Kidney glomerular epithelial cell (primary cell): ENCODE results near the gene DNAH14.
"Not testable (repeated sequence)": the region's sequence is repeated elsewhere in the genome, so short reads cannot be mapped to it uniquely, and the experiment has no call there.

ENCODE experiments used
- DNase-seq: peaks from one replicate; lab custom pipeline; 2025; lab: John Stamatoyannopoulos, UW

The DNAH14 gene

DNA sequence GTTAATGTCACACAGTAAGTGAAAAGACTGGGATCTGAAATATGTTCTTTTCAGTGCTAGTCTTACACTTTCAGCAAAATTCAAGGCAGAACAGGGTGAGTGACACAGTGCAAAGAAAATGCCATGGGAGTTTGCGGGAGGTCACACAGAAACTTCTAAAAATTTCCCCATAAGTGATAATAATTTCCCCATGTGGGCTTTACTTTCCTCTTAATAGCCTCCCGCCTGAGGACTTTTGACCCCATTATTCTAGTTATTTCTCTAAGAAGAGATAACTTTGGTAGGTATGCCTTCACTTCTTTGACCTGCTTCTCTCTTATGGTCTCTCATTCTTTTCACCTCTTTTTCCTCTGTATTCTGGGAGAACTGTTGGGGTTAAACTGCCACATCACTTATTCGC lies 8.1 kb upstream of the DNAH14 start:
- DNase-seq, result no peak

DNA sequence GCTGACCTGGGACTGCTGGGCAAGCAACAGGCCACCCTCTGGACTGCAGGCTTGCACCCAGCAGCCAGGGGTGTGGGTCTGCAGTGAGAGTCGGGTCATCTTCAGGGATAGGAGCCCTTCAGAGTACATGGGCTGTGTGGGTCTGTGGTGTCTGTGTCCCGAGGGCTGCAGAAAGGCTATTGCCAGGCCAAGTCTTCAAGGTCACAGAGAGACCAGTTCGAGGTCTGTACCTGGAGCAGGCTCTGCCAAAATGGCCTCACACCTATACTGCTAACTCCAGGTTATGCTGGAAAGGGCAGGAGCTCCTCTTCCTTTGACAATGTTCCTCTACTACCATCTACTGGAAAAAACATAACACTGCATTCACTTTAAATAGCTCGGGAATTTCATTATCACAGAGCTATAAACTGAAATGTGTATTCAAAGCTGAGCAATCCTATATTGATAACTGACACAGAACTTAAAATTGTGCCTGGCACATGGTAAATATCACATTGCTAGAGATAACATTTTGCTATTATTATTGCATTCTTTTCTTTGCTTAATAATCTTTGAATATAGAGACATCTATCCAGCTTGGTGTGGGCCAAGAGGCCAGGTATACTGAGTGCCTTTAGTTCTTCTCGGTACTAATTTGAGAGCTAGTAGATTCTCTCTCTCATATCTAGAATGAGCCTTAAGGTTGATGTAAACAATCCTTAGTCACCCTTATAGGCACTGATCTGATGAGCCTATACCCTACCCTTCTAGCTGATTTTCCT lies 6.9 kb upstream of the DNAH14 start:
- peak; percentile 78 for DNase-seq

DNA sequence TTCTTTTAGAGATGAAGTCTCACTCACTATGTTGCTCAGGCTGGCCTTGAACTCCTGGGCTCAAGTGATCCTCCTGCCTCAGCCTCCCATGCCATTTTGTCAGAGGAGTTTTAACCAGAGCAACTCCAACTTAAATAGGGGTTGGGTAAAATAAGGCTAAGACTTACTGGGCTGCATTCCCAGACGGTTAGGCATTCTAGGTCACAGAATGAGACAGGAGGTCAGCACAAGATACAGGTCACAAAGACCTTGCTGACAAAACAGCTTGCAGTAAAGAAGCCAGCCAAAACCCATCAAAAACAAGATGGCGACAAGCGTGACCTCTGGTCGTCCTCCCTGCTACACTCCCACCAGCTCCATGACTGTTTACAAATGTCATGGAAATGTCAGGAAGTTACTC lies 5.7 kb upstream of the DNAH14 start:
- DNase-seq, result no peak

DNA sequence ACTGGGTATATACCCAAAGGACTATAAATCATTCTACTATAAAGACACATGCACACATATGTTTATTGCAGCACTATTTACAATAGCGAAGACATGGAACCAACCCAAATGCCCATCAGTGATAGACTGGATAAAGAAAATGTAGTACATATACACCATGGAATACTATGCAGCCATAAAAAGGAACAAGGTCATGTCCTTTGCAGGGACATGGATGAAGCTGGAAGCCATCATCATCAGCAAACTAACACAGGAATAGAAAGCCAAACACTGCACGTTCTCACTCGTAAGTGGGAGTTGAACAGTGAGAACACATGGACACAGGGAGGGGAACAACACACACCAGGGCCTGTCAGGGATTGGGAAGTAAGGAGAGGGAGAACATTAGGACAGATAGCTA lies 1.8 kb upstream of the DNAH14 start:
- not testable (repeated sequence) for DNase-seq

DNA sequence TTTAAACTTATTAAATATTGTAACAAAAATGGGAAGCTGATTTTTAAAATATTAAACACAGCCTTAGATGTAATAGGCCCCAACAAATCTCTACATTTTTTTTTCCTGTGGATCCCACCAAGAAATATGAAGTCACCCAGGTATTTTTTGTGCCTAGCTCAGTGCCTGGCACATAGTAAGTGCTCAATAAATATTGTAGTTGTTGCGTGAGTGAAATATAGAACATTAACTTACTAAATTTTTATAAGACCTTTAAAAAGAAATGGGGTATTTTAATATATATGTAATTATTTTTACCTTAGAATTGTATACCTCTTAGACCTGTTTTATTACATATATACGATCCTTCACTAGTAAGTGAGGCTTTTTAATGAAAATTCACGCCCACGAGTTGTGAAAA lies 569 bp upstream of the DNAH14 start:
- DNase-seq, result no peak

DNA sequence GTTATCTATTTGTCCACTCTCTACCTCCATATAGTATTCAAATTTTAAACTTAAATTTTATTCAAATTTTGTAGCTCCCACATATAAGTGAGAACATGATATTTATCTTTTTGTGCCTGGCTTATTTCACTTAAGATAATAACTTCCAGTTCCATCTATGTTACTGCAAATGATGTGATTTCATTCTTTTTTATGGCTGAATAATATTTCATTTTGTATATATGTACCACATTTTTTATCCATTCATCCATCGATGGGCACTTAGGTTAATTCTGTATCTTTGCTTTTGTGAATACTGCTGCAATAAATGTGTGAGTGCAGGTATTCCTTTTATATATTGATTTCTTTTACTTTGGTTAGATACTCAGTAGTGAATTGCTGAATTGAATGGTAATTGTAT lies 2.1 kb downstream of the DNAH14 start:
- DNase-seq, result no peak

DNA sequence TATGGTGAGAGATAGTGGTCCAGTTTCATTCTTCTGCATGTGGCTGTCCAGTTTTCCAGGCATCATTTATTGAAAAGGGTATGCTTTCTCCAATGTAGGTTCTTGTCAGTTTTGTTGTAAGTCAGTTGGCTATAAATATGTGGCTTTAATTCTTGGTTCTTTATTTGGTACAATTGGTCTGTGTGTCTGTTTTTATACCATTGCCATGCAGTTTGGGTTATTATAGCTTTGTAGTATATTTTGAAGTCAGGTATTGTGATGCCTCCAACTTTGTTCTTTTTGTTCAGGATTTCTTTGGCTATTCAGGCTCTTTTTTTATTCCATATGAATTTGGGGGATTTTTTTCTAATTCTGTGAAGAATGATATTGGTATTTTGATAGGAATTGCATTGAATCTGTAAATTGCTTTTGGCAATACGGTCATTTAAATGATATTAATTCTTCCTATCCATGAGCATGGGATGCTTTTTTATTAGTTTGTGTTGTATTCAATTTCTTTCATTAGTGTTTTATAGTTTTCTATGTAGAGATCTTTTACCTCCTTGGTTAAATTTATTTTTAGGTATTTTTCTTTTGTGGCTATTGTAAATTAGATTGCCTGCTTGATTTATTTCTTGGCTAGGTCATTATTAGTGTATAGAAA lies 3.3 kb downstream of the DNAH14 start:
- DNase-seq, result no peak

DNA sequence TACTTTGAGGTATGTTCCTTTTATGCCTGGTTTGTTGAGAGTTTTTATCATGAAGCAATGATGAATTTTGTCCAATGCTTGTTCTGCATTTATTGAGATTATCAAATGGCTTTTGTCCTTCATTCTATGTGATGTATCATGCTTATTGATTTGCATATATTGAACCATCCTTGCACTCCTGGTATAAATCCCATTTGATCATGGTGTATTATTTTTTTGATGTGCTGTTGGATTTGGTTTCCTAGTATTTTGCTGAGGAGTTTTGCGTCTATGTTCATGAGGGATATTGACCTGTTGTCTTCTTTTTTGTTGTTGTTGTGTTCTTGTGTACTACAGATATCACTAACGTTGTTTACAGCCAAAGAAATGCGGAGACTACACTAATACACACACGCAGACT lies 4.1 kb downstream of the DNAH14 start:
- DNase-seq, result no peak

DNA sequence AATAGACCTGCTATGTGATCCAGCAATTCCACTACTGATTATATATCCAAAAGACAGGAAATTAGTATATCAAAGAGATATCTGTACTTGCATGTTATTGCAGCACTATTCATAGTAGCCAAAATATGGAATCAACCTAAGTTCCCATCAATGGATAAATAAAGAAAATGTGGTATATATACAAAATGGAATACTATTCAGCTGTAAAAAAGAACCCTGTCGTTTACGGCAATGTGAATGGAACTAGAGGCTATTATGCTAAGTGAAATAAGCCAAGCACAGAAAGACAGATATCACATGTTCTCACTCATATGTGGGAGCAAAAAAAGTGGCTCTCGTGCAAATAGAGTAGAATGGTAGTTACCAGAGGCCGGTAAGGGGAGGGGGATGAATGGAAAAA lies 9.2 kb downstream of the DNAH14 start:
- DNase-seq, result no peak

DNA sequence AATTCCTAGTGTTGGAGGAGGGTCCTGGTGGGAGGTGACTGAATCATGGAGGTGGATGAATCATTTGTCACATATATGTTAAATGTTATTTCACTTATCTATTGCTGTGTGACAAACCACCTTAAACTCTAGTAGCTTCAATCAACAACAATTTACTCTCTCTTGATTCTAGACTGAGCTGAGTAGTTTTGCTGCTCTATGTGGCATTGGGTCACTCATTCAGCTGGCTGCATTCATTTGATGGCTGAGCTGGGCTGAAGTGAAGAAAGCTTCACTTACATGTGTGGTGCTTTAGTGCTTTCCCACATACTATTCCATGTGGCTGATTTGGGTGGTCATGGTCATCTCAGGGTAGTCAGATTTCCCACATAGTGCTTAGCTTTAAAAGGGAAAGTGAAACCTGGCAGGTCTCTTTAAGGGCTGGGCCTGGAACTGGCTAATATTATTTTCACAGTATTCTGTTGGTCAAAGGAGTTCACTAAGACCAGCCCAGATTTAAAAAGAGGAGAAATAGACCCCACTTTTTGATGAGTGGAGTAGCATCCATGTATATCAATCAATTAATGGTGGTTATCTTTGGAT lies 10.5 kb downstream of the DNAH14 start:
- DNase-seq, result no peak

DNA sequence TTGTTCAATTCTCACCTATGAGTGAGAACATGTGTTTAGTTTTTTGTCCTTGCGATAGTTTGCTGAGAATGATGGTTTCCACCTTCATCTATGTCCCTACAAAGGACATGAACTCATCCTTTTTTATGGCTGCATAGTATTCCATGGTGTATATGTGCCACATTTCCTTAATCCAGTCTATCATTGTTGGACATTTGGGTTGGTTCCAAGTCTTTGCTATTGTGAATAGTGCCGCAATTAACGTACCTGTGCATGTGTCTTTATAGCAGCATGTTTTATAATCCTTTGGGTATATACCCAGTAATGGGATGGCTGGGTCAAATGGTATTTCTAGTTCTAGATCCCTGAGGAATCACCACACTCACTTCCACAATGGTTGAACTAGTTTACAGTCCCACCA lies 11.3 kb downstream of the DNAH14 start:
- DNase-seq, result not testable (repeated sequence)

DNA sequence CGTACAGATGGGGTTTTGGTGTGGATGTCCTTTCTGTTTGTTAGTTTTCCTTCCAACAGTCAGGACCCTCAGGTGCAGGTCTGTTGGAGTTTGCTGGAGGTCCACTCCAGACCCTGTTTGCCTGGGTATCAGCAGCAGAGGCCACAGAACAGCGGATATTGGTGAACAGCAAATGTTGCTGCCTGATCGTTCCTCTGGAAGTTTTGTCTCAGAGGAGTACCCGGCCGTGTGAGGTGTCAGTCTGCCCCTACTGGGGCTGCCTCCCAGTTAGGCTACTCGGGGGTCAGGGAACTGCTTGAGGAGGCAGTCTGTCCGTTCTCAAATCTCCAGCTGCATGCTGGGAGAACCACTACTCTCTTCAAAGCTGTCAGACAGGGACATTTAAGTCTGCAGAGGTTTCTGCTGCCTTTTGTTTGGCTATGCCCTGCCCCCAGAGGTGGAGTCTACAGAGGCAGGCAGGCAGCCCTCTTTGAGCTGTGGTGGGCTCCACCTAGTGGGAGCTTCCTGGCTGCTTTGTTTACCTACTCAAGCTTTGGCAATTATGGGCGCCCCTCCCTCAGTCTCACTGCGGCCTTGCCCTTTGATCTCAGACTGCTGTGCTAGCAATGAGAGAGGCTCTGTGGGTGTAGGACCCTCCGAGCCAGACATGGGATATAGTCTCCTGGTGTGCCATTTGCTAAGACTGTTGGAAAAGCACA lies 16.3 kb downstream of the DNAH14 start:
- not testable (repeated sequence) for DNase-seq

DNA sequence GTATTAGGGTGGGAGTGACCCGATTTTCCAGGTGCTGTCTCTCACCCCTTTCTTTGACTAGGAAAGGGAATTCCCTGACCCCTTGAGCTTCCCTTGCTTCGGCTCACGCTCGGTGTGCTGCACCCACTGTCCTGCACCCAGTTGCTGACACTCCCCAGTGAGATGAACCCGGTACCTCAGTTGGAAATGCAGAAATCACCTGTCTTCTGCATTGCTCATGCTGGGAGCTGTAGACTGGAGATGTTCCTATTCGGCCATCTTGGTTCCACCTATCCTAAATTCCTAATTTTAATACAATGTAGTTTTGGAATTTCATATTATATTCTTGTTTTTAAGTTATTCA lies 16.8 kb downstream of the DNAH14 start:
- not testable (repeated sequence) for DNase-seq

DNA sequence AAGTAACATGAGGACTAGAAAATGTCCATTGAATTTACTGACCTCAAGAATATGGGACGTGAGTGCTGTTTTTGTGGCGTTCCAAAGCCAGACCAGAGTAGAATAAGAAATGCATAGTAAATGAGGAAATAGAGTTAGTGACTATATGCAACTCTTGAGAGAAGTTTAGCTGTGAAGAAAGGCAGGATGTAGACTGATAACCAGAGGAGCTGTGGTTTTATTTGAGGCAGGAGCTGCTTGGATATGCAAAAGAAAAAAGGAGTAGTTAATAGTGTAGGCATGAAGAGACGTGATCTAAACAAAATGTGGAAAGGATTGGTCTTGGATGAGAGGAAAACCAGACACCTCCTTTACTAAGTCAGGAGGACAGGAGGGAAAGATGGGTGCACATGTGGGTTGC lies 28.2 kb downstream of the DNAH14 start:
- DNase-seq, result no peak

DNA sequence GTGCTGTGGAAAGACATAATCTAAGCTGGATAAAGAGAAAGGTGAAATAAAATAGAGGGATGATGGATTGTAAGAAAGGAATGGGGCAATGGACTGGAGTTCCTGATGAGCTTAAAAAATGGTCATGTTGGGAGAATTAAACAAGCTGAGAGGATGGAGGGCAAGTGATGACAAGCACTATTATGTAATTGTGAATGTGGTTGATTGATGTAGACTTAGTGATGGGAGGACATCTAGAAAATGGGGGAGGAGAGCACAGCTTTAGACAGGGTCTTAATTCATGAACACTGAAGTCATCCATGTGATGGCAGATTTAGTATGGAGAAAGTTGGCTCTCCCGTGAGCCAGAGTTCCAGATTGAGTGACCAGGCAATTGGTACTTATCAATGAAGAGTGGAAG lies 29.0 kb downstream of the DNAH14 start:
- no peak for DNase-seq

DNA sequence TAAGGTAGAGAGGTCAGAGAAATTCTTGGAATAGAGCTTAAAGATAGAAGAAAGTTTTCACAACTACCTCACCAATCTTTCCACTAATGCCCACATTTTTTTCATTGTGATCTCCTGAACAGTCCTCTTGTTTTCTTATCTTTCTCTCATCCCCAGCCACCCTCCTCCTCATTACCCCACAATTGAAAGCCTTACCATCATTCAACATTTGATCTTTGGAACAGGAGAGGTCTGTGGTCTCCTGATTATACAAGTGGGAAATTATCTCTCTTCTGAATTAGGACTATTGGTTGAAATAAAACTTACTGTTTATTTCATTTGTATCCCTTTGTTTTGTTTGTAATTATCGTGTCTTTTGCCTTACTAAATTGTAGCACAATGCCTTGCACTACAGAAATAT lies 29.6 kb downstream of the DNAH14 start:
- DNase-seq, result no peak

DNA sequence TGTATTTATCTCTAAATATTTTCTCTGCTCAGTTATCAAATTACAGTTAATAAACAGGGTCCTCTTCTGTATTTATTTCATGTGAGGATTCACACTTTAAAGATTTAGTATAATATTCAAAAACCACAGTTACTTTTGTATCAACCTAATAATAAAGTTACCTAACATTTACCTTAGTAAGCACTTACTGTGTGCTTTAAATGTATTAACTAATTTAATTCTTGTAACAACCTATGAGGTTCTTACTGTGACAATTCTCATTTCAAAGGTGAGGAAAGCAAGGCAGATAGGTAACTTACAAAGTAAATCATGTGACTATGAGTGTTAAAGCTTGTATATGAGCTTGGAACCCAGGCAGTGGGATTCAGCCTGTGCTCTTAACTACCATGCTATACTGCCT lies 30.2 kb downstream of the DNAH14 start:
- DNase-seq, result no peak

DNA sequence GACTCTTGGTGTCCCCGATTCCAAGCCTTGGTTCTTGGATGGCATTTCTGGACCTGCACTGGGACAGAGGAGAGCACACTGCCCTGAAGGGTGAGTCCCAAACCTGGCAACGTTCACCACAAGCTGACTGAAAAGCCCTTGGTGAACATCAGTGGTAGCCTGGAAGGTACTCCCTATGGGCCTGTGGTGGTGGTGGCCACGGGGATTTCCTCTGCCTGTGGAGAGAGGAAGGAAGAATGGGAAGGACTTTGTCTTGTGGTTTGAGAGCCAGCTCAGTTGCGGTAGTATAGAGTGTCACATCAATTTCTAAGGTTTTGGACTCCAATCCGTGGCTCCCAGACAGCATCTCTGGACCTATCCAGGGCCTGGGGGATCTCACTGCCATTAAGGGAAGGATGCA lies 50.7 kb downstream of the DNAH14 start:
- DNase-seq, result no peak

DNA sequence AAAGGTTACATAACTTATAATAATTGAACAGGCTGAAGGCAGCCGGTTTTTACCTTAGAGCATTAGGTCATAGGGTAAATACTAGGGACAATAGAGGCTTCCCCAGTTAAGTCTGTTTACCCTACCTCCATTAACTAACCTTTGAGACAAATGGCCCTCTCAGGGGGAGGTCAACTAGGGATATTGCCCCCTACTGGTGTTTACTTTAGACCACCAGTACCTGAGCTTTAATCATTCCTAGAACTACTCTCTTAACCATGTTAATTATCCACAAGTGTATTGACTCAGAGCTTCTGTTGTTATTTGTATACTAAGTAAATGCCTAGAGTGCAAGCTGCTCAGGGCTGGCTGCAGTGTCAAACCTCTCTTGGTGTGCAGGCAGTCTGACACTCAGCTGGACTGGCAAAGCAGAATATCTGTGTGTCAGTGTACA lies 52.5 kb downstream of the DNAH14 start:
- not testable (repeated sequence) for DNase-seq

DNA sequence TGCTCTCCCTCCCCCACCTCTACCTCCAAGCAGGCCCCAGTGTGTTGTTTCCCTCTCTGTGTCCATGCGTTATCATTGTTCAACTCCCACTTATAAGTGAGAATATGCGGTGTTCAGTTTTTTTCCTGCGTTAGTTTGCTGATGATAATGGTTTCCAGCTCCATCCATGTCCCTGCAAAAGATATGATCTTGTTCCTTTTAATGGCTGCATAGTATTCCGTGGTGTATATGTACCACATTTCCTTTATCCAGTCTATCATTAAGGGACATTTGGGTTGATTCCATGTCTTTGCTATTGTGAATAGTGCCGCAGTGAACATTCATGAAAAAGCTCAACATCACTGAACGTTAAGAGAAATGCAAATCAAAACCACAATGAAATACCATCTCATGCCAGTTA lies 58.6 kb downstream of the DNAH14 start:
- DNase-seq, result no peak

DNA sequence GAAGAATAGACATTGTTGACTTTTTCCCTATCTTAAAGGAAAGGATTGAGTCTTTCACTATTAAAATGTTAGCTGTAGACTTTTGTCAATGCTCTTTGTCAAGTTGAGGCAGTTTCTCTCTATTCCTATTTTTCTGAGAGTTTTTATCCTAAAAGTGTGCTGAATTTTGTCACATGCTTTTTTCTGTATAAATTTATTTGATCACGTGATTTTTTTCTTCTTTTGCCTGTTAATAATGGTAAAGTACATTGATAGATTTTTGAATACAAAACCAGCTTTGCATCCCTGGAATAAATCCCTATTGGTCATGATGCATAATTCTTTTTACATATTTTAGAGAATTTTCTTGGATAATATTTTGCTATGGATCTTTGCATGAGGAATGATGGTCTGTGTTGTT lies 60.1 kb downstream of the DNAH14 start:
- no peak for DNase-seq

DNA sequence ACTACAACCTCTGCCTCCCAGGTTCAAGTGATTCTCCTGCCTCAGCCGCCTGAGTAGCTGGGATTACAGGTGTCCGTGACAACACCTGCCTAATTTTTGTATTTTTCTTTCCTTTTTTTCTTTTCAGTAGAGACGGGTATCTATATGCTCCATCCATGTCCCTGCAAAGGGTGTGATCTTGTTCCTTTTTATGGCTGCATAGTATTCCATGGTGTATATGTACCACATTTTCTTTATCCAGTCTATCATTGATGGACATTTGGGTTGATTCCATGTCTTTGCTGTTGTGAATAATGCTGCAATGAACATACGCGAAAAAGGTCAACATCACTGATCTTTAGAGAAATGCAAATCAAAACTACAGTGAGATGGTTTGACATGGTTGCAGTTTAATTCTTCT lies 62.1 kb downstream of the DNAH14 start:
- not testable (repeated sequence) for DNase-seq

DNA sequence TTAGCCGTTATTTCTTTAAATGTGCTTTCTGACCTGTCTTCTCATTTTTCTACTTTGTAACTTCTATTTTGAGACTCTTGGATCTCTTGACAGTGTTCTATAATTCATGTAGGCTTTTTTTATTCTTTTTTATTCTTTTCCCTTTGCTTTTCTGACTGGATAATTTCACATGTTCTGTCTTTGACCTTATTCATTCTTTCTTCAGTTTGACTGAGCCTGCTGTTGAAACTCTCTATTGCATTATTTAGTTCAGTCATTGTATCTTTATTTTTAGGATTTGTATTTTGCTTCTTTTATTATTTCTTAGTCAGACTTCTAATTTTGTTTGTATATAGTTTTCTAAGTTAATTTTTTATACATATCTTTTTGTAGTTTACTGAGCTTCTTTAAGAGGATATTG lies 66.1 kb downstream of the DNAH14 start:
- DNase-seq, result no peak
